NB4 (cell line): Measurements from ENCODE around the gene LXN.

ENCODE experiments used
- DNase-seq: peaks from one replicate; pipeline ENCODE4 v3.0.0; 2010; ENCODE audit warnings: low read depth
- H3K4me3 ChIP-seq: one replicate; pipeline ENCODE4 v1.5.1; 2011; ENCODE audit warnings: mild to moderate bottlenecking, low read depth, low read length, moderate library complexity
- MYC ChIP-seq: IDR thresholded peaks from 2 replicates; pipeline ENCODE4 v1.6.1; 2011; ENCODE audit warnings: low read depth, low read length
- POLR2A ChIP-seq: IDR thresholded peaks from 2 replicates; pipeline ENCODE4 v1.6.1; 2011; ENCODE audit warnings: mild to moderate bottlenecking; ENCODE audit not compliant: insufficient read length; ENCODE audit errors: extremely low read depth
- TF ChIP-seq, protein P1 (sequence below): IDR thresholded peaks from one replicate; pipeline ENCODE4 v1.5.1; 2012; ENCODE audit warnings: low read depth, low read length
- TF ChIP-seq, protein P2 (sequence below): IDR thresholded peaks from 2 replicates; pipeline ENCODE4 v1.6.1; 2011; ENCODE audit warnings: low read depth, low read length

Gene LXN

GRCh38 chr3:158663246-158663645 is 9.2 kb downstream of the LXN start:
- H3K4me3 ChIP-seq, result no peak overlapping the region
- TF ChIP-seq MYC (no peak), POLR2A (no peak)
- TF ChIP-seq, protein P1, sequence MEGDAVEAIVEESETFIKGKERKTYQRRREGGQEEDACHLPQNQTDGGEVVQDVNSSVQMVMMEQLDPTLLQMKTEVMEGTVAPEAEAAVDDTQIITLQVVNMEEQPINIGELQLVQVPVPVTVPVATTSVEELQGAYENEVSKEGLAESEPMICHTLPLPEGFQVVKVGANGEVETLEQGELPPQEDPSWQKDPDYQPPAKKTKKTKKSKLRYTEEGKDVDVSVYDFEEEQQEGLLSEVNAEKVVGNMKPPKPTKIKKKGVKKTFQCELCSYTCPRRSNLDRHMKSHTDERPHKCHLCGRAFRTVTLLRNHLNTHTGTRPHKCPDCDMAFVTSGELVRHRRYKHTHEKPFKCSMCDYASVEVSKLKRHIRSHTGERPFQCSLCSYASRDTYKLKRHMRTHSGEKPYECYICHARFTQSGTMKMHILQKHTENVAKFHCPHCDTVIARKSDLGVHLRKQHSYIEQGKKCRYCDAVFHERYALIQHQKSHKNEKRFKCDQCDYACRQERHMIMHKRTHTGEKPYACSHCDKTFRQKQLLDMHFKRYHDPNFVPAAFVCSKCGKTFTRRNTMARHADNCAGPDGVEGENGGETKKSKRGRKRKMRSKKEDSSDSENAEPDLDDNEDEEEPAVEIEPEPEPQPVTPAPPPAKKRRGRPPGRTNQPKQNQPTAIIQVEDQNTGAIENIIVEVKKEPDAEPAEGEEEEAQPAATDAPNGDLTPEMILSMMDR, result no peak
- TF ChIP-seq, protein P2, sequence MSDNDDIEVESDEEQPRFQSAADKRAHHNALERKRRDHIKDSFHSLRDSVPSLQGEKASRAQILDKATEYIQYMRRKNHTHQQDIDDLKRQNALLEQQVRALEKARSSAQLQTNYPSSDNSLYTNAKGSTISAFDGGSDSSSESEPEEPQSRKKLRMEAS, result no peak
- no peak for DNase-seq

DNA sequence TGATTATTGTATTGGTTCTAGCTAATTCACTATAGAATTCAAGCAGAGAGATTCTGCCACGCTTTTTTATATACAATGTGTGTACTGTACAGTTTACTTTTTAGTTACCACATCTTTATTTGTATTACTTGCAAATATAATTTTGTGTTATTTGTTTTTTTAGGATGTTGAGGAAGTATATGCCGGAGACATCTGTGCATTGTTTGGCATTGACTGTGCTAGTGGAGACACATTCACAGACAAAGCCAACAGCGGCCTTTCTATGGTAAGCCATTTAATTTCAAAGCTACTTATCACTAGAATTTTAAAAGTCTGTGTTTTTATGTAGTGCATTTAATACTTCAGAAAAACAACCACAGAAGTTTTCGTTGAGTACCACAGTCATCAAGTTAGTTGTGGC is 11.7 kb downstream of the LXN start:
- DNase-seq, result no peak
- TF ChIP-seq, protein P2, result no peak
- TF ChIP-seq MYC, result no peak
- no peak for TF ChIP-seq POLR2A
- TF ChIP-seq, protein P1, result no peak
- no peak overlapping the region for H3K4me3 ChIP-seq

GRCh38 chr3:158659454-158660237 is 12.8 kb downstream of the LXN start:
- DNase-seq, result peak; percentile 67
- TF ChIP-seq, protein P2, result no peak
- TF ChIP-seq, protein P1, result peak; percentile 74
- no peak overlapping the region for H3K4me3 ChIP-seq

- no peak overlapping the region for H3K4me3 ChIP-seq
- TF ChIP-seq, protein P1, result no peak
- TF ChIP-seq, protein P2, result no peak
- TF ChIP-seq MYC (no peak), POLR2A (no peak)
- DNase-seq, result no peak
Observed at GRCh38 chr3:158658889-158659288, 13.6 kb downstream of the LXN start.

- H3K4me3 ChIP-seq, result no peak overlapping the region
- TF ChIP-seq, protein P2, result no peak
- TF ChIP-seq MYC (no peak), POLR2A (no peak)
- TF ChIP-seq, protein P1, result no peak
- no peak for DNase-seq
Observed at GRCh38 chr3:158652463-158652862, 20.0 kb downstream of the LXN start.
